HFFc6 (cell line): ENCODE measurements around the gene SLC11A2. TPM values are rescaled to one million over a fixed set of nuclear protein-coding genes. Genes with fewer than 3 reads are reported as not detected.

Experiments used
- DNase-seq: peaks from one replicate; pipeline ENCODE4 v3.0.0-alpha.2; 2018
- H3K27ac Mint-ChIP-seq: 2 replicates; pipeline ENCODE4 v1.8.0; 2020; ENCODE audit warnings: mild to moderate bottlenecking, mixed read lengths
- H3K27me3 Mint-ChIP-seq: 2 replicates; pipeline ENCODE4 v1.8.0; 2021; ENCODE audit warnings: mild to moderate bottlenecking, moderate library complexity, mixed read lengths; ENCODE audit not compliant: insufficient read depth
- H3K36me3 Mint-ChIP-seq: 2 replicates; pipeline ENCODE4 v1.8.0; 2021; ENCODE audit warnings: low read depth, mixed read lengths
- H3K4me1 Mint-ChIP-seq: 2 replicates; pipeline ENCODE4 v1.8.0; 2020; ENCODE audit warnings: low read depth, mixed read lengths
- H3K4me3 Mint-ChIP-seq: 2 replicates; pipeline ENCODE4 v1.8.0; 2020; ENCODE audit warnings: mild to moderate bottlenecking, moderate library complexity, mixed read lengths
- H3K9me3 Mint-ChIP-seq: 2 replicates; pipeline ENCODE4 v1.8.0; 2020; ENCODE audit warnings: mild to moderate bottlenecking, mixed read lengths
- total RNA-seq, 6 experiments: library from RNA; stranded (reverse); fragmentation: NEBNext Ultra II Directional; extraction: Animal tissue kit (Norgen Biotek cat#: 25700); gene quantifications; 2 replicates in 1 of 6; 3 replicates in 5 of 6; pipeline ENCODE4 v1.2.3, GENCODE V29; 2021
- TF ChIP-seq, protein P1 (sequence below): fragments of 200-600 bp; sonication (generic); IDR thresholded peaks from 2 replicates; pipeline ENCODE4 v1.5.0; 2021; ENCODE audit warnings: antibody characterized with exemption, mild to moderate bottlenecking

The SLC11A2 gene
- total RNA-seq, 6 experiments from 2014 or later = 32.0 to 37.4 (median 34.0) TPM

DNA sequence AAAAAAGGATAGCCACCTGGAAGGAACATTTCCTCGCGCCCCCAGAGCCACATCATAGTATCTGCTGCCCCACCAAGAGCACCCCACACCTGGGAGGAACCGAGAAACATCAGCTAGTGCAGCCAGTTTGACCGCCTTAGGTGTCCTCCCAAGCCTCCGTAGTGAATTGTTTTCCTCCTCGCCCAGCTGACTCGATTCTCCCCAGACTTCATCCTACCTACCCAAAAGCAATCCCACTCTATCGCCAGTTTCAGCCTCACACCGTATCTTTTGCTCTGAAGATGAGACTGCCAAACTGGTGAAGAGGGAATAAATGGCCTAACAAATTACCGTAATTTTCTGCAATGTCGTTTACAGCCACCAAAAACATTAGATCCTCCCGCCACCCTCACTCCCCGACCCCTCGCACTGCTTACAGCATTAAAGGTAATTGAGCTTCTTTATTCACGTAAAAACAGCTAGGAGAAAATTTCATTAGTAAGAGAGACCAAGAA, 1.2 kb upstream of the SLC11A2 start:
- H3K9me3 Mint-ChIP-seq = no peaks in the 10 kb centered on the region

DNA sequence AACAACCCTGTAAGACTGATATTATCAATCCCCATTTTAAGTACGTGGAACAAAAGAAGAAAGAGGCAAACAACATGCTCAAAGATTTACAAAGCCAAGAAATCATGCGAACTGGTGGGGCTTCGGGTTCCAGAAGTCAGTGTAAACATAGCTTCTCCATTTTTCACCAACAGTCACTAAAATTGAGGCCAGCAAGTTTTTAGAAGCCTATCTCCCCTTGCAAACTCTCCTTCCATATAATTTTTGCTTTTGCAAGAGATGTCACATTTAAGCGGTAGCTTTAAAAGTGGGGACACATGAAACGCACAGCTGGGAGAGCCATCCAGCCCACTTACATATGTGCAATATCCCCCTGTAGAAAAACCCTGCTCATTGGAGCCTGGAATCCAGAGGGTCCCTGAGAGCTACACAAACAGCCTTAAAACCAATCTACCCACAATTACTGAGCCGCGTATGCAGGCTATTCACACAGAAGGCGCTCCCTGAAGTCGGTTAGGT, 797 bp downstream of the SLC11A2 start:
- Mint-ChIP-seq H3K27me3 (no peaks in the 10 kb centered on the region), H3K9me3 (no peaks in the 10 kb centered on the region), H3K27ac (peak overlapping the region; percentile 94), H3K4me1 (peaks cover 42% of the 10 kb centered on the region), H3K4me3 (peak overlapping the region; percentile 98), H3K36me3 (no peaks in the 10 kb centered on the region)
- TF ChIP-seq, protein P1, sequence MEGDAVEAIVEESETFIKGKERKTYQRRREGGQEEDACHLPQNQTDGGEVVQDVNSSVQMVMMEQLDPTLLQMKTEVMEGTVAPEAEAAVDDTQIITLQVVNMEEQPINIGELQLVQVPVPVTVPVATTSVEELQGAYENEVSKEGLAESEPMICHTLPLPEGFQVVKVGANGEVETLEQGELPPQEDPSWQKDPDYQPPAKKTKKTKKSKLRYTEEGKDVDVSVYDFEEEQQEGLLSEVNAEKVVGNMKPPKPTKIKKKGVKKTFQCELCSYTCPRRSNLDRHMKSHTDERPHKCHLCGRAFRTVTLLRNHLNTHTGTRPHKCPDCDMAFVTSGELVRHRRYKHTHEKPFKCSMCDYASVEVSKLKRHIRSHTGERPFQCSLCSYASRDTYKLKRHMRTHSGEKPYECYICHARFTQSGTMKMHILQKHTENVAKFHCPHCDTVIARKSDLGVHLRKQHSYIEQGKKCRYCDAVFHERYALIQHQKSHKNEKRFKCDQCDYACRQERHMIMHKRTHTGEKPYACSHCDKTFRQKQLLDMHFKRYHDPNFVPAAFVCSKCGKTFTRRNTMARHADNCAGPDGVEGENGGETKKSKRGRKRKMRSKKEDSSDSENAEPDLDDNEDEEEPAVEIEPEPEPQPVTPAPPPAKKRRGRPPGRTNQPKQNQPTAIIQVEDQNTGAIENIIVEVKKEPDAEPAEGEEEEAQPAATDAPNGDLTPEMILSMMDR = no peak
- DNase-seq = no peak

More for the DNA sequence above, 1.2 kb upstream of the SLC11A2 start:
- Mint-ChIP-seq H3K27ac (no peak overlapping the region), H3K27me3 (no peaks in the 10 kb centered on the region), H3K36me3 (no peaks in the 10 kb centered on the region), H3K4me3 (no peak overlapping the region), H3K4me1 (peaks cover 37% of the 10 kb centered on the region)
- no peak for DNase-seq
- TF ChIP-seq, protein P1 = no peak

DNA sequence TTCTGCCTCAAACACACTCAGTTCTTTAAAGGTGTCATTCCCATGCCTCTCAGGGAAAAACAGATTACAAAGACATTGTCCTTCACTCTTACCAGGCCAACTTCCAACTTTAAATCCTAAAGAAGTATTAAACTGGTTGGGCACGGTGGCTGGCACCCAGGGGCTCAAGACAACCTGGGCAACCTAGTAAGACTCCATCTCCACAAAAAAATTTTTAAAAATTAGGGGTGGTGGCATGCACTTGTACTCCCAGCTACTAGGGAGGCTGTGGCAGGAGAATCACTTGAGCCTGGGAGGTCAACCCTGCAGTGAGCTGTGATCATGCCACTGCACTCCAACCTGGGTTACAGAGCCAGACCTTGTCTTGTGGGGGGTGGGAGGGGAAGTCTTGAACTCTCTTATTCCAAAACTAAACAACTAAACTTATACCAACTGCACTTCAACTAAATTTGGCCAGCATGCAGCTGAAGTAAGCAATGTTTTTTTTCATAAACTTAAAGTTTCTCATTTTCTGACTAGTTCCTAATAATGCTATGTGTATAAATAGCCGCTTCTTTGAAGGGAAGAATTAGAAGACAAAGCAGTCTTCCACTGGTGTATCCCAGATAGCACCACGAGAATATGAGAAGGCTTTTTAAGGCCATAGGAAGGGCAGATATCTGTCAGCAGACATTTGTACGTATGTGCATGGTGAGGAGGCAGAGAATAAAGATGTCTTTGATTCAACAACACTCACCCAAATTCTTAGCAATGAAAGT, 2.4 kb downstream of the SLC11A2 start:
- Mint-ChIP-seq H3K9me3 (no peaks in the 10 kb centered on the region), H3K4me1 (peaks cover 39% of the 10 kb centered on the region)
- TF ChIP-seq, protein P1 = no peak

DNA sequence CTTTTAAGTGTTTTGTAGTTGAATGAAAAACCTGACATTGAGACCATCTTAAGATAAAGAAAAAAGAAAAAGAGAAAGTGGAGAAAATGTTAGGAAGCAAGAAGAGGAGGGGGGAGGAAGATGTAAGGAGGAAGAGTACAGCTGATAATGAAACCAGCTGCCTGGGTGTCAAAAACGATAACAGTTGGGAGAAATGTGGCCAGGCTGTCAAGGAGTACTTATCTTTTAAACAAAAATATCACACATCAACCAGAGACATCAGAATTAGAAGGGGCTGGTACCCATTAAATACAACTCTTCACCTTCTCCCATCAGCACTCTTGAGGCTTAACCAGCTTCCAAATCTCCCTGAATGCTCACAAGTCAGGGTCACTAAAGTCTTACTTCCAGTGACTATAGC, 4.5 kb downstream of the SLC11A2 start:
- TF ChIP-seq, protein P1 = no peak
- H3K27ac Mint-ChIP-seq = no peak overlapping the region
- no peak overlapping the region for H3K4me3 Mint-ChIP-seq
- peaks cover 24% of the 10 kb centered on the region for H3K4me1 Mint-ChIP-seq
- DNase-seq = no peak
- H3K9me3 Mint-ChIP-seq = no peaks in the 10 kb centered on the region
- H3K27me3 Mint-ChIP-seq = no peaks in the 10 kb centered on the region
- H3K36me3 Mint-ChIP-seq = no peaks in the 10 kb centered on the region

More for the DNA sequence above, 2.4 kb downstream of the SLC11A2 start:
- Mint-ChIP-seq H3K27me3 (no peaks in the 10 kb centered on the region), H3K27ac (peak overlapping the region; percentile 94), H3K36me3 (no peaks in the 10 kb centered on the region), H3K4me3 (peak overlapping the region; percentile 98)
- DNase-seq = no peak

DNA sequence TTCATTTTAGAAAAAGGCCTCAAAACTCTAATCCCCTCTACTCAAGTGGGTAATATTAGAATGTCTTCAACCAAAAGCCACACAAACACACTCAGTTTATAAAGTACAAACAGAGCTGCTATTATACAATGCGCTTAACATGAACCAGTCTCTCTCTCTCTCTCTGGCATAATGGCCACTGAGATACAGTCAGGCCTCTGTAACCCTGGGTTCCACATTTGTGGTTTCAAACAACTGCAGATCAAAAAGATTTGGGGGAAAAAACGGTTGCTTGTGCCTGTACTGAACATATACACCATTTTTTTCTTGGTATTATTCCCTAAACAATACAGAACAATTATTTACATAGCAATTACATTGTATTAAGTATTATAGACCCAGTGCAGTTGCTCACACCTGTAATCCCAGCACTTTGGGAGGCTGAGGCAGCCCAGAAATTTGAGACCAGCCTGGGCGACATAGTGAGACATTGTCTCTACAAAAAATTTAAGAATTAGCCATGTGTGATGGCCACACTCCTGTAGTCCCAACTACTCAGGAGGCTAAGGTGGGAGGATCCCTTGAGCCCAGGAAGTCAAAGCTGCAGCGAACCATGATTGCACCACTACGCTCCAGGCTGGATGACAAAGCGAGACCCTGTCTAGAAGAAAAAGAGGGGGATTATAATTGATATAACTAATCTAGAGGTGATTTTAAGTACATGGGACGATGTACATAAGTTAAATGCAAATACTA, 5.6 kb downstream of the SLC11A2 start:
- no peaks in the 10 kb centered on the region for H3K27me3 Mint-ChIP-seq
- no peaks in the 10 kb centered on the region for H3K9me3 Mint-ChIP-seq
- no peak overlapping the region for H3K4me3 Mint-ChIP-seq
- no peak overlapping the region for H3K27ac Mint-ChIP-seq
- no peaks in the 10 kb centered on the region for H3K36me3 Mint-ChIP-seq
- TF ChIP-seq, protein P1 = no peak
- peaks cover 23% of the 10 kb centered on the region for H3K4me1 Mint-ChIP-seq
- DNase-seq = no peak
